ENCODE data around the gene EML1.

DNA sequence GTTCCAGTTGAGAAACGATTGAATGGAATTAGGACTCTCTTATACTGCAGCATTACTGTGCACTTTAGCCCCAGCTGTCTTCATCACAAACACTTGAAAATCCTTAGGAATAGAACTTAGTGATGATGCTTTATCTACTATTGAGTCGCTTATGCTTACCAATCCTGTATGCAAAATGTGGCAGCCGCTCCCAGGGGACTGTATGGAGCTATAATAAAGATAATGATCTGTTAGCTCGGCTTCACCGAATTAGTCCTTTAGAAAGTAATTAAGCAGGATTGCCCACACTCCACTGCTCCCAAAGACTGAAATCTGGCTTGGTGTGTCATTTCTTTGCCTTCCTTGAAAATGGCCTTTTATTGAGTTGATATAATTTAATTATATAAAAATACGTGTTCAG is 10.6 kb downstream of the EML1 start:
- TF ChIP-seq, protein P1, sequence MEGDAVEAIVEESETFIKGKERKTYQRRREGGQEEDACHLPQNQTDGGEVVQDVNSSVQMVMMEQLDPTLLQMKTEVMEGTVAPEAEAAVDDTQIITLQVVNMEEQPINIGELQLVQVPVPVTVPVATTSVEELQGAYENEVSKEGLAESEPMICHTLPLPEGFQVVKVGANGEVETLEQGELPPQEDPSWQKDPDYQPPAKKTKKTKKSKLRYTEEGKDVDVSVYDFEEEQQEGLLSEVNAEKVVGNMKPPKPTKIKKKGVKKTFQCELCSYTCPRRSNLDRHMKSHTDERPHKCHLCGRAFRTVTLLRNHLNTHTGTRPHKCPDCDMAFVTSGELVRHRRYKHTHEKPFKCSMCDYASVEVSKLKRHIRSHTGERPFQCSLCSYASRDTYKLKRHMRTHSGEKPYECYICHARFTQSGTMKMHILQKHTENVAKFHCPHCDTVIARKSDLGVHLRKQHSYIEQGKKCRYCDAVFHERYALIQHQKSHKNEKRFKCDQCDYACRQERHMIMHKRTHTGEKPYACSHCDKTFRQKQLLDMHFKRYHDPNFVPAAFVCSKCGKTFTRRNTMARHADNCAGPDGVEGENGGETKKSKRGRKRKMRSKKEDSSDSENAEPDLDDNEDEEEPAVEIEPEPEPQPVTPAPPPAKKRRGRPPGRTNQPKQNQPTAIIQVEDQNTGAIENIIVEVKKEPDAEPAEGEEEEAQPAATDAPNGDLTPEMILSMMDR (IDR thresholded peaks at IDR 0.05) = no peak
- TF ChIP-seq POLR2AphosphoS5 (IDR thresholded peaks at IDR 0.05) (no peak), POLR2A (IDR thresholded peaks at IDR 0.05; ENCODE audit: low read depth) (no peak)

Measured in esophagus muscularis mucosa (tissue), 3 donors.